Measurements from ENCODE around the gene CEMIP. TPM values are rescaled to one million over a fixed set of nuclear protein-coding genes. Genes with fewer than 3 reads are reported as not detected.

Gene CEMIP
- total RNA-seq, 4 donors from 2014 or later = 0.04 TPM; not detected in 3

DNA sequence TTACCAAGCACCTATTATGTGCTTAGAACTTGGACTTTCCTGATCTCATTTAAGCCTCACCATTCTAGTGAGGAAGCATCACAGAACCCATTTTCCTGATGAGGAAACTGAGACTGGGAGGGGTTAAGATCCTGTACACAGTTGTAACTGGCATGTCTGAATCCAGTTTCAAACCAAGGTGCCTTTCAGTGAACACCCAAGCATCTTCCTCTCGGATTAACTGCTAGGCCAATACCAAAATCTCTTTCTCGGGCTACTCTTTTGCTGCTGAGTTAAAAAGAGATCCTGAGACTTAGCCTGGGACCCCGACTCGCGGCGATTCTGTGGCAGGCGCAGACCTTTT, 578 bp upstream of the CEMIP start:
- ATAC-seq (no peak), DNase-seq (no peak)
- Histone ChIP-seq H3K9me3 (no peaks in the 10 kb centered on the region), H3K27me3 (peaks cover 24 to 28% (median 27%) of the 10 kb centered on the region in 3 donors), H3K36me3 (no peaks in the 10 kb centered on the region), H3K4me1 (peaks cover 20 to 24% of the 10 kb centered on the region in 2 donors), H3K4me3 (peak overlapping the region in 3 of 4 donors; percentile 50 to 72 (median 61)), H3K27ac (no peak overlapping the region)
- no peak for TF ChIP-seq POLR2A (IDR thresholded peaks at IDR 0.05)
- TF ChIP-seq, protein P1, sequence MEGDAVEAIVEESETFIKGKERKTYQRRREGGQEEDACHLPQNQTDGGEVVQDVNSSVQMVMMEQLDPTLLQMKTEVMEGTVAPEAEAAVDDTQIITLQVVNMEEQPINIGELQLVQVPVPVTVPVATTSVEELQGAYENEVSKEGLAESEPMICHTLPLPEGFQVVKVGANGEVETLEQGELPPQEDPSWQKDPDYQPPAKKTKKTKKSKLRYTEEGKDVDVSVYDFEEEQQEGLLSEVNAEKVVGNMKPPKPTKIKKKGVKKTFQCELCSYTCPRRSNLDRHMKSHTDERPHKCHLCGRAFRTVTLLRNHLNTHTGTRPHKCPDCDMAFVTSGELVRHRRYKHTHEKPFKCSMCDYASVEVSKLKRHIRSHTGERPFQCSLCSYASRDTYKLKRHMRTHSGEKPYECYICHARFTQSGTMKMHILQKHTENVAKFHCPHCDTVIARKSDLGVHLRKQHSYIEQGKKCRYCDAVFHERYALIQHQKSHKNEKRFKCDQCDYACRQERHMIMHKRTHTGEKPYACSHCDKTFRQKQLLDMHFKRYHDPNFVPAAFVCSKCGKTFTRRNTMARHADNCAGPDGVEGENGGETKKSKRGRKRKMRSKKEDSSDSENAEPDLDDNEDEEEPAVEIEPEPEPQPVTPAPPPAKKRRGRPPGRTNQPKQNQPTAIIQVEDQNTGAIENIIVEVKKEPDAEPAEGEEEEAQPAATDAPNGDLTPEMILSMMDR (IDR thresholded peaks at IDR 0.05 in 4 of 5, conservative IDR thresholded peaks at IDR 0.05 in 1 of 5) = no peak
- intact Hi-C loops (cut with DNase I; ENCODE audit: low total_unique reads) = loop anchor here (1.0 to 5.0 kb wide), 3 partner anchors 161 to 323 kb away; no protein-coding TSS in a partner anchor
- in situ Hi-C loops (cut with MboI; ENCODE audit: low sequenced_read_pairs in 4 of 4) = loop anchor here in 3 of 4 donors (5.0 to 25.0 kb wide), 4 partner anchors 184 to 326 kb away; no protein-coding TSS in a partner anchor

DNA sequence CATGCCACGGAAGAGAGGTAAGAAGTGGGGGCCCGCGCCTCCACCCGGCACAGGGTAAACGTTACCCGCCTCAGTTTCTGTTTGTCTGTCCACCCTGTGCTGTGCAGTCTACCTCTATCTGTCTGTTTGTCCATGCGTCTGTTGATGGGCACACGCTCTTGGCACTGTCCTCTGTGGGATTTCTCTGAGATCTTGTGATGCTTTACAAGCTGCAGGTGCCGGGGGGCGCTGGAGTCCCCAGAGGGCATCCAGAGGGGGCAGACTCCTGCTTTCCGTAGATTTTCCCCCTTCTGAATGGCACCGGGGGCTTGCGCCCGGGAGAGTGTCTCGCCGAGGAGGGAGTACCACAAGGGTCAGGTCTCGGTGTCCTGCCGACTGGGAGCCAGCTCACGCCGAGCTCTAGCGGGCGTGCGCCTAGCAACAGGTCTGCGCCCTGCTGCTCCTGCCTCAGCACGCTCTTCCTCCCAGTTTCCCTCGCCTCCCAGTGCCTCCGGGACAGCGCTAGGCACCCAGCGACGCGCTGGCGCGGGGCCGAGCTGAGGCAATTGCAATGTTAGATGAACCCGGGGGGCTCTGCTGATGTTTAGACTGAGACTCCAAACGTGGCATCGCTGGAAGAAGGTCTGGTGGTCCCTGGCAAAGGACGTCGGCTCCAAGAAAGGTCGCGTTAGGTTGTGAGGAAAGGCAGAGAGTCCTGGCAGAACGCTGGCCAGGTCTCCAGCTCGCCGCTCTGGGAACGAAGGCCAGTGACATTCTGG, 667 bp downstream of the CEMIP start:
- H3K27me3 ChIP-seq = peaks cover 24 to 28% (median 27%) of the 10 kb centered on the region in 3 donors
- H3K4me3 ChIP-seq = peak overlapping the region; percentile 48 to 72 (median 56)
- no peak for DNase-seq
- no peaks in the 10 kb centered on the region for H3K36me3 ChIP-seq
- H3K4me1 ChIP-seq = peaks cover 20 to 24% of the 10 kb centered on the region in 2 donors
- intact Hi-C loops (cut with DNase I; ENCODE audit: low total_unique reads) (loop anchor here (5.0 kb wide), 2 partner anchors 163 to 187 kb away; no protein-coding TSS in a partner anchor), in situ Hi-C loops (cut with MboI; ENCODE audit: low sequenced_read_pairs in 4 of 4) (loop anchor here in 3 of 4 donors (5.0 to 25.0 kb wide), 4 partner anchors 182 to 328 kb away; no protein-coding TSS in a partner anchor)
- no peak overlapping the region for H3K27ac ChIP-seq
- TF ChIP-seq, protein P1 (IDR thresholded peaks at IDR 0.05 in 4 of 5, conservative IDR thresholded peaks at IDR 0.05 in 1 of 5) = no peak
- no peak for TF ChIP-seq POLR2A (IDR thresholded peaks at IDR 0.05)
- H3K9me3 ChIP-seq = no peaks in the 10 kb centered on the region
- ATAC-seq = no peak

DNA sequence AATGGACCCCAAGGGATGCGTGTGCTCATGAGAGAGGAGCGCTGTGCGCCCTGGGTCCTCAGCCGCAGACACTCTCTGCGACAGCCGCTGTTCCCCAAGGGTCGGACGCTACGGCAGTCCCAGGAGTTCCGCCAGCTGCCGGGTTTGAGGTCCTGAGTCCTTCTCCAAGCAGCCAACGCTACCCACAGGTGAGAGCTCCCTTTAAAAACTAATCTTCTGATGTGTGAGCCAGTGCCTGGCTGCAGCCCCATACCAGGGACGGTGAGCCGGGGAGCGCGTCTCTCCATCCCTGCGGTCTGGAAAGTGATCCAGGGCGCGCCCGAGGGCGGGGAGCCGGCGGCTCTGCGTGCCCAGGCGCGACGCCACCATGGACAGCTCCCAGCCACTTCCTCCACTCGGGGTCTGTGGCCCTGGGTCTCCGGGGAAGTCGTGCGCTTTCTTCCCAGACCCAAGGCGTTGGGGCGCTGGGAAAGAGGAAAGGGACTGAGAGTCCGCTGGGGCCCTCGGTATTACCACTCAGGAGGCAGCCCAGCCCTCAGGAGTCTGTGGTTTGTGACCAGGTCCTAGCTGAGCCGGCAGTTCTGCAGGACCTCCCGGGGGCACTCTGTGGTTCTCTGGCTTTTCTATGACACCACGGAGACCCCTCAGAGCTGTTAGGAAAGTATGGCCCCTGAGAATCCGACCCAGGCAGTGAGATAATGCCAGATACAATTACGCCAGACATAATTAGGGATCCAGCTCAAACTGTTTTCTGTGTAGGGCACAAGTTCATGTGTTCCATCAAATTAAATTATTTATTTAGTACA, 1.4 kb downstream of the CEMIP start:
- ATAC-seq (no peak), DNase-seq (no peak)
- no peaks in the 10 kb centered on the region for H3K36me3 ChIP-seq
- H3K27ac ChIP-seq = no peak overlapping the region
- H3K4me3 ChIP-seq = peak overlapping the region in 2 of 4 donors; percentile 50 to 72
- in situ Hi-C loops (cut with MboI; ENCODE audit: low sequenced_read_pairs in 4 of 4) = loop anchor here in 2 of 4 donors (25.0 kb wide), 2 partner anchors 182 to 218 kb away; no protein-coding TSS in a partner anchor
- H3K9me3 ChIP-seq = no peaks in the 10 kb centered on the region
- H3K4me1 ChIP-seq = peaks cover 20 to 24% of the 10 kb centered on the region in 2 donors
- TF ChIP-seq, protein P1 (IDR thresholded peaks at IDR 0.05 in 4 of 5, conservative IDR thresholded peaks at IDR 0.05 in 1 of 5) = no peak
- no peak for TF ChIP-seq POLR2A (IDR thresholded peaks at IDR 0.05)
- peaks cover 24 to 28% (median 27%) of the 10 kb centered on the region in 3 donors for H3K27me3 ChIP-seq
- intact Hi-C loops (cut with DNase I; ENCODE audit: low total_unique reads) = no loop called here

DNA sequence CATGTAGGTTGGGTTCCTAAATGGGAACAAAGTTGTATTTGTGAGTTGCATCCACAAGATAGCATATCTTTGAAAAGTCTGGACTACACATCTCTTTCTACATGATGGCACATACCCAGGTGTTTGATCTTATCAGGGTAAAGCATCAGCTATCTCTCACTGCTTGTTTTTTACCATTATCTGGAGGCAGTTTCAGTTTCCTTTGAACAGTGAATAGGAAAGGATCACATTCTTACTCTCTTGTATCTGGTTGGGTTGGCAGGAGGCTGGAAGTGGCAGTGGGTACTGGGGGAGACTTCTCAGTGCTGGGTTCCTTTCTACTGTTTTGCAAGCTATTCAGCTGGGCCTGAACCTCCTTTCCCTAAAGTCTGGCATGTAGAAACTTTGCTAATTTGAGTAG, 4.1 kb downstream of the CEMIP start:
- intact Hi-C loops (cut with DNase I; ENCODE audit: low total_unique reads) (no loop called here), in situ Hi-C loops (cut with MboI; ENCODE audit: low sequenced_read_pairs in 4 of 4) (loop anchor here in 2 of 4 donors (25.0 kb wide), 2 partner anchors 179 to 221 kb away; no protein-coding TSS in a partner anchor)
- Histone ChIP-seq H3K4me3 (no peak overlapping the region), H3K27me3 (peaks cover 26 to 28% (median 27%) of the 10 kb centered on the region in 3 donors), H3K9me3 (no peaks in the 10 kb centered on the region), H3K4me1 (peaks cover 10 to 13% of the 10 kb centered on the region in 2 donors), H3K36me3 (no peaks in the 10 kb centered on the region), H3K27ac (no peak overlapping the region)
- DNase-seq (no peak), ATAC-seq (no peak)
- no peak for TF ChIP-seq POLR2A (IDR thresholded peaks at IDR 0.05)
- TF ChIP-seq, protein P1 (IDR thresholded peaks at IDR 0.05 in 4 of 5, conservative IDR thresholded peaks at IDR 0.05 in 1 of 5) = no peak
